ENCODE results near the gene POLR2L. TPM values are rescaled to one million over a fixed set of nuclear protein-coding genes. Genes with fewer than 3 reads are reported as not detected.

The POLR2L gene
- total and polyA plus RNA-seq, 12 donors, result 26.2 to 206 (median 109) TPM

DNA sequence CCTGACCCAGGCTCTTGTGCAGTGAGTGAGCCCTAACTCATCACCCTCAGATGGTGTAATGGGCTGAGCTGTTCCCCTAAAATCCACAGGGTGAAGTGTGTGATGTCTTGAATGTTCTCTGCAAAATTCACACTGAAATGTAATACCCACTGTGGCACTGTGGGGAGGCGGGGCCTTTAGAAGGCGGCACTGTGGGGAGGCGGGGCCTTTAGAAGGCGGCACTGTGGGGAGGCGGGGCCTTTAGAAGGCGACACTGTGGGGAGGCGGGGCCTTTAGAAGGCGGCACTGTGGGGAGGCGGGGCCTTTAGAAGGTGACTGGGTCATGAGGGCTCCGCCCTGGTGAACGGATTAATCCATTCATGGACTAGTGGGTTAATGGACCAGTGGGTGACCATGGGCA lies 35.2 kb upstream of the POLR2L start:
- no peak for DNase-seq
- Histone ChIP-seq H3K36me3 (replicated peaks in 1 of 2) (no peaks in the 10 kb centered on the region), H3K9me3 (replicated peaks in 1 of 3) (no peaks in the 10 kb centered on the region), H3K27ac (no peak overlapping the region), H3K4me1 (replicated peaks in 1 of 2) (peaks cover 7 to 8% of the 10 kb centered on the region in 2 donors), H3K27me3 (no peaks in the 10 kb centered on the region), H3K4me3 (no peak overlapping the region)
- intact Hi-C loops (cut with DNase I), result no loop called here
- WGBS, 4 donors, result 95 to 99% (median 95%) methylated on average over 11 of the region's 11 CpGs
- TF ChIP-seq, protein P1, sequence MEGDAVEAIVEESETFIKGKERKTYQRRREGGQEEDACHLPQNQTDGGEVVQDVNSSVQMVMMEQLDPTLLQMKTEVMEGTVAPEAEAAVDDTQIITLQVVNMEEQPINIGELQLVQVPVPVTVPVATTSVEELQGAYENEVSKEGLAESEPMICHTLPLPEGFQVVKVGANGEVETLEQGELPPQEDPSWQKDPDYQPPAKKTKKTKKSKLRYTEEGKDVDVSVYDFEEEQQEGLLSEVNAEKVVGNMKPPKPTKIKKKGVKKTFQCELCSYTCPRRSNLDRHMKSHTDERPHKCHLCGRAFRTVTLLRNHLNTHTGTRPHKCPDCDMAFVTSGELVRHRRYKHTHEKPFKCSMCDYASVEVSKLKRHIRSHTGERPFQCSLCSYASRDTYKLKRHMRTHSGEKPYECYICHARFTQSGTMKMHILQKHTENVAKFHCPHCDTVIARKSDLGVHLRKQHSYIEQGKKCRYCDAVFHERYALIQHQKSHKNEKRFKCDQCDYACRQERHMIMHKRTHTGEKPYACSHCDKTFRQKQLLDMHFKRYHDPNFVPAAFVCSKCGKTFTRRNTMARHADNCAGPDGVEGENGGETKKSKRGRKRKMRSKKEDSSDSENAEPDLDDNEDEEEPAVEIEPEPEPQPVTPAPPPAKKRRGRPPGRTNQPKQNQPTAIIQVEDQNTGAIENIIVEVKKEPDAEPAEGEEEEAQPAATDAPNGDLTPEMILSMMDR (IDR thresholded peaks at IDR 0.05), result no peak
- no peak for TF ChIP-seq POLR2A (IDR thresholded peaks at IDR 0.05)

DNA sequence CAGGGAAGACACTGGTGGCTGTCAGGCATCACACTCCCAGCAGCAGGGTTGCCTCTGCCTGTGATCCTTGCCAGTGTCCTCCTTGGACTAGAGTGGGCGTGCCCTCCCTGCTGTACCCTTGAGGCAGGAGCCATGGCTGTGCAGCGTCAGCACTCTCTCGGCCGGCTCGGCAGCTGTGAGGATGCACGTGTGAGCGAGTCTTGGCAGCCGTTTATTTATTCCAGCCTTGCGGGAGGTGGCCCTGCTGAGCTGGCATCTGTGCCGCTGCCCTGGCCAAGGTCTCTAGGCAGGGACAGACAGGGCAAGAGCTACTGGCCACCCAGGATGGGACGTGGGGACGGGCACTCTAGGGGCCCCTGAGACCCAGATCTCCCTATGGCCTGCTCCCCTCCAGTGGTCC lies 34.2 kb upstream of the POLR2L start:
- DNase-seq, result peak; percentile 76 to 95 (median 88)
- H3K36me3 ChIP-seq (replicated peaks in 1 of 2), result no peaks in the 10 kb centered on the region
- TF ChIP-seq, protein P1 (IDR thresholded peaks at IDR 0.05), result no peak
- no peak for TF ChIP-seq POLR2A (IDR thresholded peaks at IDR 0.05)
- 0 to 63% (median 42%) methylated on average over 2 to 12 of the region's 12 CpGs for WGBS, 4 donors
- H3K27ac ChIP-seq, result peak overlapping the region in 1 of 5 donors; percentile 20
- intact Hi-C loops (cut with DNase I), result no loop called here
- no peaks in the 10 kb centered on the region for H3K27me3 ChIP-seq
- H3K9me3 ChIP-seq (replicated peaks in 1 of 3), result no peaks in the 10 kb centered on the region
- peaks cover 7 to 8% of the 10 kb centered on the region in 2 donors for H3K4me1 ChIP-seq (replicated peaks in 1 of 2)
- H3K4me3 ChIP-seq, result no peak overlapping the region

DNA sequence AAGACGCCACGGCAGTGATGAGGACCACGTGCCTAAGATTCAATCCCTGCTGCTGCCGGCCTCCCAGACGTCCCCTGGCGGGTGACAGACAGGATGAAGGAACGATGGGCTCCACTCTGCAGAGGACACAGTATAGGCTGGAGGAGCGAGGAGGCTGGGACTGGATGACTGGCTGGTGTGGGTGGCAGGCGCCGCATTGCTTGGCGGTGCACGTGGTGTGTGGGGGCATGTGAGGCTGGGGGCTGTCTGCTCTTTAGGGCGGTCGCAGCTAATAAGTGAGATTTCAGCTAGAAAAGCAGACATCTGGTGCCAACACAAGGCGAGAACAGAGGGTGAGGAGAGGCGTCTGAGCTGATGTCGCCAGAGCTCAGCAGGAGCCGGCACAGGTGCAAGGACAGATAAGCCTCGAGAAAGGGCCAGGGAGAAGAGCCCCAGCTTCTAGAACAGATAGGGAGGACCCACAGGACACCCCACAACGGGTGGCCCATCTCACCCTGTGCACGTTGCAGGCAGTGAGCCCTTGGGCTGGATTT lies 33.5 kb upstream of the POLR2L start:
- 86 to 92% (median 91%) methylated on average over 19 to 21 of the region's 21 CpGs for WGBS, 4 donors
- H3K4me3 ChIP-seq, result no peak overlapping the region
- TF ChIP-seq POLR2A (IDR thresholded peaks at IDR 0.05), result no peak
- TF ChIP-seq, protein P1 (IDR thresholded peaks at IDR 0.05), result no peak

GRCh38 chr11:875203-875602 lies 32.9 kb upstream of the POLR2L start:
- TF ChIP-seq, protein P1 (IDR thresholded peaks at IDR 0.05), result no peak
- TF ChIP-seq POLR2A (IDR thresholded peaks at IDR 0.05), result no peak
- no peak for DNase-seq
- H3K4me3 ChIP-seq, result no peak overlapping the region
- intact Hi-C loops (cut with DNase I), result no loop called here
- no peaks in the 10 kb centered on the region for H3K9me3 ChIP-seq (replicated peaks in 1 of 3)
- no peaks in the 10 kb centered on the region for H3K27me3 ChIP-seq
- no peak overlapping the region for H3K27ac ChIP-seq
- WGBS, 4 donors, result 93 to 96% (median 94%) methylated on average over 11 to 16 of the region's 16 CpGs
- H3K36me3 ChIP-seq (replicated peaks in 1 of 2), result no peaks in the 10 kb centered on the region
- H3K4me1 ChIP-seq (replicated peaks in 1 of 2), result peaks cover 7 to 8% of the 10 kb centered on the region in 2 donors

More for the DNA sequence above, 33.5 kb upstream of the POLR2L start:
- peaks cover 7 to 8% of the 10 kb centered on the region in 2 donors for H3K4me1 ChIP-seq (replicated peaks in 1 of 2)
- no peaks in the 10 kb centered on the region for H3K36me3 ChIP-seq (replicated peaks in 1 of 2)
- no peaks in the 10 kb centered on the region for H3K27me3 ChIP-seq
- no peaks in the 10 kb centered on the region for H3K9me3 ChIP-seq (replicated peaks in 1 of 3)
- intact Hi-C loops (cut with DNase I), result no loop called here
- DNase-seq, result no peak
- H3K27ac ChIP-seq, result no peak overlapping the region

Measured in adrenal gland (tissue), 12 donors.